GM19099 (cell line): ENCODE measurements around the gene SAPCD2.

ENCODE experiments used
- POLR2A ChIP-seq: IDR thresholded peaks from 3 replicates; pipeline ENCODE4 v1.6.1; 2011; ENCODE audit warnings: low read depth; ENCODE audit not compliant: insufficient read length; ENCODE audit errors: extremely low read depth

Gene SAPCD2

DNA sequence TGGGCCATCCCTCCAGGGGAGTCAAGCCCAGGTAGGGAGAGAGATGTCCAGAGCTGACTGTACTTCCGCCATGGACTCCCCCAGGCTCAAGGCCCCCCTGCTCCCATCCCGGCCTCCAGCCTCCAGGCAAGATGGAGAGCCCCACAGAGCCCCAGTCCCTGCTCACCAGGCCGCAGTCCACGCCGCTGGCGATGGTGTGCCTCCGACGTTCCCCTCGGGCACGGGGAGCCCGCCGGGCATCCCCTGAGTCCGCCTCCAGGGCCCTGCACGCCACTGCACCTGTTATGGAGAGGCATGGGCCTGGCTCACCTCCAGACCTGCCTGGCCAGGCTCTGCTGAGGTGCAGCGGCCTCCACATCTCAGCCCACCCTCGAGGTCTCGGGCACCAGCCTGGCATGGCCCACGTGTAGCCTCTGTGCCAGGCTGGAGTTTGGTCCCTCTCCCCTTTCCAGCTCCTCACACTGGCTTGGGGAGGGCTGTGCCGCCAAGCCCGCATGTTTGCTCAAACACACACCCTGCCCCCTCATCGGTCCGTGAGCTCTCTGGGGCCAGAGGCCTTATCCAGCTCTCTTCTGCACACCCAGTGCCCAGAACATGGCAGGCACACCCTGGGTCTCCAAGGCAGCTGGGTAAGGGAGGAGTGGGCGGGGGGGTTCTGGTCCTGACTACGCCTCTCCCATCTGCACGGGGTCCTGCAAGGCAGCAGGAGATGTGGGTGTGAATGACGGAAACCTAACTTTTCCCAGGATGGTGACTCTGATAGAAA is 4.1 kb downstream of the SAPCD2 start:
- TF ChIP-seq POLR2A: no peak

- no peak for TF ChIP-seq POLR2A
Measured at GRCh38 chr9:137065336-137065967, 4.9 kb downstream of the SAPCD2 start.

GRCh38 chr9:137064880-137065164 is 5.5 kb downstream of the SAPCD2 start:
- no peak for TF ChIP-seq POLR2A

DNA sequence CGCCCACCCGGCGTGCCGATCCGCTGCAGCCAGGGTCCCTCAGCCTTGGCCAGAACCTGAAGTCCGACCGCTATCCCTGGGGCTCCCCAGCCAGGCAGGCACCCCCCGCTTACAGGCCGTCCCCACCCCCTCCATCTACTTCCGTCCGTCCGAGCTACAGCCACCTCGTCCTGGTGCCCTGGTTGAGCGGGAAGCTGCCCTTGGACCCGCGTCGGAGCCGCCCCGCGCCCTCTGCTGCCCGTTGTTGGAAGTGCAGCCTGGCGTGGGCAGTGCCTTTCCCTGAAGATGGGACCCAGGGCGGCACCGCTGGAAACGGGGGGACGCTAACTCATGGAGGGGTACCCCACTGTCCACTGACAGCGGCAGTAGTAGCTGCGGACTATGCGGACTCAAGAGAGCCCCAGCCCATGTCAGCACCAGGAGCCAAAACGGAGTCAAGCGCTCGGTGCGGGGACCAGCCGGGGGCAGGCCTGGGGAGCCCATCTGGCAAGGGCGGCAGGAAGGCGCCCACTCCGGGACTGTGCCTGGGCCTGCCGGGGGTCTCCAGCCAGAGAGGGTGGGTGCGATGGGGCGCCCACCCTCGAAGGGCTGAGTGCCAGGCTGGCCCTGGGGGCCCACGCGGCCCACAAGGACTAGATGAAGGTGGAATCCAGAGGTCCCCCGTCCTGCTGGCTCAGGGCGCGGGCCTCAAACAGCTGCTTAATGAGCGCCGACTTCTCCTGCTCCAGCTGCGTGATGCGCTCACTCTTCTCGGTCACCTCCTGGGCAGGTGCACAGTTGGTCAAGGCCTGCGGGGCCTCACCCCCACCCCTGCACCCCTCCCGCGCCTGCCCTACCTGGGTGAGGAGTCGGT is 6.1 kb downstream of the SAPCD2 start:
- TF ChIP-seq POLR2A: no peak

GRCh38 chr9:137063311-137064026 is 6.9 kb downstream of the SAPCD2 start:
- TF ChIP-seq POLR2A: no peak

- TF ChIP-seq POLR2A: no peak
Measured at GRCh38 chr9:137062384-137062783, 8.0 kb downstream of the SAPCD2 start.

GRCh38 chr9:137058521-137059234 is 11.7 kb downstream of the SAPCD2 start:
- TF ChIP-seq POLR2A: no peak

- TF ChIP-seq POLR2A: no peak
Measured at GRCh38 chr9:137057545-137057944, 12.8 kb downstream of the SAPCD2 start.

- TF ChIP-seq POLR2A: no peak
Measured at GRCh38 chr9:137056739-137057415, 13.5 kb downstream of the SAPCD2 start.

DNA sequence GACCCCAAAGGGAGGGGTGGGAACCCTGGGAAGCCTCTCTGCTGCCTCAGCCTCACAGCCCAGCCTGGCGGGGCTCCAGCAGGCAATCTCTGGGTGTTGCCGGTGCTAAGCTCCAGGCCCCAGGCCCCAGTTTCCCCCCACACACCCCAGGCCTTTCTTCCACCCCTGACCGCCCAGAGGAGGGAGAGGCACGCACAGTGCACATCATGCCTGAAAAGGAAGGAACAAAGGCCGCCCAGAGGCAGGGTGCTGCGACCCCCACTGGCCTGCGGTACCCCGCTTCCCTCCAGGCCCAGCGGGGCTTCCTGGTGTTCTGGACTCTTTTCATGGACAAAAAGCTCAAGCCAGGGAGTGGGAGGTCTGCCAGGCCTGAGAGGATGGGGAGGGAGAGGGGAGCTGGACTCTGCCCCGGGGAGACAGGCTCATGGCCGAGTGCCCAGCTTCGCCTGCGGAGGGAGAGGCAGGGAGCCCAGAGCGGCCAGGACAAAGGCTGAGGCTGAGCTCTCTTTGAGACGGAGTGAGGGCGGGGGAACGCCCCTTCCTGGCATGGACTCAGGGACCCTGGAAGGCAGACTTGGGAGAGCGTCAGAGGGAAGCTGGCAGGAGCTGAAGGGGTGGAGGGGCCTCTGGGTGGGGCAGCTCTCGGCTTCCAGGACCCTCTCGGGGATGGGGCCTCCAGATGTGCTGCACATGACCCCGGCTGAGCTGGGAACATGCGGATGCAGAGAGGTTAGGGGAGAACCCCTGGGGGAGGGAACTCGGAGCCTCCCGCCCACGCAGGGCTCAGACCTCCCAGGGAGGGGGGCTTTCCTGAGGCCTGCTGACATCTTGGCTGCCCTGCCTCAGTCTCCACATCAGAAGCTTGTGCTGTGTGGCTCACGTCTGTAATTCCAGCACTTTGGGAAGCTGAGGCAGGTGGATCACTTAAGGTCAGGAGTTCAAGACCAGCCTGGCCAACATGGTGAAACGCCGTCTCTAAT is 14.7 kb downstream of the SAPCD2 start:
- TF ChIP-seq POLR2A: no peak

GRCh38 chr9:137054932-137055384 is 15.4 kb downstream of the SAPCD2 start:
- TF ChIP-seq POLR2A: no peak

DNA sequence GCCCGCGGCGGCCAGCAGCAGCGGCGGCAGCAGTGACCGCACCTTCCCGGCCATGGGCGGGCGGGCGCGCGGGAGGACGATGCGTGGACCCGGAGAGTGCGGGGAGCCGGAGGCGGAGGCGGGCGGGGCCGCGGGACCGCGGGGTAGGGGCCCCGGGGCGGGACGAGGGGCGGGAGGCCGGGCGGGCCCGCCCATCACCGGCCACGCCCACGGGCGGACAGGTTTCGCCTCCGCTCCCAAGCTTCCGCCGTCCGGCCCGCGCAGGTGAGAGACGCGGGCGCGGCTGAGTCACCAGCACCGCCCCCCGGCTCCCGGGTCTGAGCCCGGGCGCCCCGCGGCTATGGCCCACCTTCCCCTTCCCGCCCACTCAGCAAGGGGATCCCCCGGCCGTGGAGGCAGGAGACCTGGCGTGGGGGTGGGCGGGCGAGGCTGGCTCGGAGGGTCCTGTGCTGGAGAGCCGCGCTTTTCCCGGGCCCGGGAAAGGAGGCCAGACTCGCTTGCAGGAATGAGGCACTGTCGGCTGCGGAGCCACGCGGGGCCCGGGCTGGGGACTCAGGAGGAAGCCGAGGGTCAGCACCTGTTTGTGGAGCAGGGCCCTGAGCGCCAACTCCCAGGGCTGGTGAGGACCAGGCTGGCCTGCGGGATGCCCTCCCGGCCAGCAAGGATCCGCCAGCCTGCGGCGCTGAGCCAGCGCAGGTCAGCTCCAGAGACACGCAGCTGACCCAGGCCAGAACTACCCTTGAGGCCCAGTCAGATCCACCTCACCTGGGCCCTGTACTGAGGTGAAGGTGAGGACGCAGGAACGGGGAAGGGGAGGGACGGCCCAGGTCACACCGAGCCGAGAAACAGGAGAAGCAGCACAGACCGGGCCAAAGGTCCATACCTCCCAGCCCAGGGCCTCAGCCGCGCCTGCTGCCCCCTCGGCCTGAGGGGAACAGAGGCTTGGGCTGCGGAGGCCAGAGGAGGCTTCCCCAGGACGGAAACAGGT is 16.1 kb downstream of the SAPCD2 start, which contains the start of gene ENTPD2:
ENTPD2 (minus strand) TSS at position 118 of the 988 bp plus-strand sequence; CDS start at position 54, 64 bp downstream.
- TF ChIP-seq POLR2A: no peak
